Heart left ventricle (tissue), 13 donors: ENCODE data around the gene CRYBG3.

Source experiments
- CTCF ChIP-seq, 12 donors: fragments of 200-600 bp; sonication (generic) in 4 of 12; IDR thresholded peaks; one replicate each; pipeline versions ENCODE4 v1.5.0 to v1.8.0; 2018 to 2022; ENCODE audit warnings: antibody characterized with exemption in 12 of 12, mild to moderate bottlenecking in 5 of 12
- POLR2A ChIP-seq, 2 donors: fragments of 450-650 bp; IDR thresholded peaks; one replicate each; pipeline ENCODE4 v1.6.1; 2017; ENCODE audit warnings: antibody characterized with exemption in 2 of 2, mild to moderate bottlenecking in 2 of 2, moderate library complexity in 2 of 2
- donor health status: ischemic (EF 13 %, LVEDD 7.1; RV severe dilation, severe dysfunction).
- donor health status: DM: no; HTN: yes; CAD: no.
- donor health status: DM: no; HTN: no; CAD: no.
- donor health status: ischemic (EF 25% LVEDD 6.9; RV normal size, moderate dysfunction).
- donor health status: ischemic (EF 25% LVEDD 5.7; RV mildly dilated, moderate dysfunction).
- donor health status: ischemic (EF 35%, LVEDD 5.7; RV mildly dilated, moderate dysfunction).
- donor health status: nonischemic (EF 11% LVEDD 7.7; RV severe dilation, severe dysfunction).
- donor health status: DM: yes; HTN: yes; CAD: no.
- donor health status: PGD.
- donor health status: ischemic (EF 29% LVEDD 5.4; RV normal size, mild dysfunction).
- donor health status: nonischemic (EF 23%, LVEDD 6.1; RV moderate dilation, normal function).

GRCh38 chr3:97901313-97902248 is 79.8 kb downstream of the CRYBG3 start:
- TF ChIP-seq CTCF (IDR thresholded peaks at IDR 0.05) (no peak), POLR2A (IDR thresholded peaks at IDR 0.05) (no peak)
